ENCODE results near the gene AANAT. TPM values are rescaled to one million over a fixed set of nuclear protein-coding genes. Genes with fewer than 3 reads are reported as not detected.

AANAT gene
- total RNA-seq, 1 donor from 2014 or later, result 0.55 TPM

- ATAC-seq (ENCODE audit: low read depth) (no peak), DNase-seq (no peak)
- CTCF ChIA-PET, result no interaction called here
- H3K36me3 Mint-ChIP-seq (ENCODE audit: low read depth), result peaks cover 53% of the 10 kb centered on the region
- intact Hi-C loops (cut with micrococcal nuclease), result no loop called here
- no peak overlapping the region for H3K4me3 Mint-ChIP-seq
- no peaks in the 10 kb centered on the region for H3K9me3 Mint-ChIP-seq
- POLR2A ChIA-PET, result interaction anchor here (1.1 to 1.4 kb wide), 3 partner anchors 10 to 57 kb away, joined by 4 to 5 read pairs (median 4); no protein-coding TSS in a partner anchor
- TF ChIP-seq CTCF (IDR thresholded peaks at IDR 0.05), result no peak
- no peak overlapping the region for H3K27ac Mint-ChIP-seq
- H3K27me3 Mint-ChIP-seq, result no peaks in the 10 kb centered on the region
- H3K4me1 Mint-ChIP-seq, result peaks cover 28% of the 10 kb centered on the region
These were observed 2.8 kb downstream of the AANAT start for GRCh38 chr17:76469991-76470739.

- POLR2A ChIA-PET, result interaction anchor here (1.1 to 24.4 kb wide), 2 partner anchors 9 to 27 kb away, joined by 3 to 769 read pairs; partner anchors contain the start of gene RHBDF2
These were observed 4.3 kb downstream of the AANAT start for GRCh38 chr17:76471498-76472257.

GRCh38 chr17:76472258-76472645 lies 4.8 kb downstream of the AANAT start:
- ChIA-PET CTCF (no interaction called here), POLR2A (interaction anchor here (1.1 to 24.4 kb wide), 2 partner anchors 8 to 26 kb away, joined by 3 to 769 read pairs; partner anchors contain the start of gene RHBDF2)
- Mint-ChIP-seq H3K27me3 (no peaks in the 10 kb centered on the region), H3K4me1 (peaks cover 20% of the 10 kb centered on the region), H3K27ac (no peak overlapping the region), H3K36me3 (ENCODE audit: low read depth) (peaks cover 68% of the 10 kb centered on the region), H3K9me3 (no peaks in the 10 kb centered on the region), H3K4me3 (no peak overlapping the region)
- no peak for TF ChIP-seq CTCF (IDR thresholded peaks at IDR 0.05)
- ATAC-seq (ENCODE audit: low read depth) (no peak), DNase-seq (no peak)
- intact Hi-C loops (cut with micrococcal nuclease), result no loop called here

More at GRCh38 chr17:76471498-76472257, 4.3 kb downstream of the AANAT start:
- H3K36me3 Mint-ChIP-seq (ENCODE audit: low read depth), result peaks cover 62% of the 10 kb centered on the region
- no peaks in the 10 kb centered on the region for H3K27me3 Mint-ChIP-seq
- no peak for TF ChIP-seq CTCF (IDR thresholded peaks at IDR 0.05)
- no peaks in the 10 kb centered on the region for H3K9me3 Mint-ChIP-seq
- CTCF ChIA-PET, result no interaction called here
- H3K4me3 Mint-ChIP-seq, result no peak overlapping the region
- no peak for ATAC-seq (ENCODE audit: low read depth)
- intact Hi-C loops (cut with micrococcal nuclease), result no loop called here
- no peak for DNase-seq
- H3K27ac Mint-ChIP-seq, result no peak overlapping the region
- H3K4me1 Mint-ChIP-seq, result peaks cover 19% of the 10 kb centered on the region

GRCh38 chr17:76472726-76473125 lies 5.3 kb downstream of the AANAT start:
- Mint-ChIP-seq H3K4me3 (no peak overlapping the region), H3K27me3 (no peaks in the 10 kb centered on the region), H3K36me3 (ENCODE audit: low read depth) (peaks cover 73% of the 10 kb centered on the region), H3K4me1 (peaks cover 17% of the 10 kb centered on the region), H3K9me3 (no peaks in the 10 kb centered on the region), H3K27ac (peak overlapping the region; percentile 31)
- no peak for TF ChIP-seq CTCF (IDR thresholded peaks at IDR 0.05)
- intact Hi-C loops (cut with micrococcal nuclease), result no loop called here
- no peak for ATAC-seq (ENCODE audit: low read depth)
- CTCF ChIA-PET, result interaction anchor here (1.3 kb wide), 1 partner anchor 34 kb away, joined by 5 read pairs; no protein-coding TSS in a partner anchor
- no peak for DNase-seq
- POLR2A ChIA-PET, result interaction anchor here (24.4 kb wide), 1 partner anchor 26 kb away, joined by 769 read pairs; the partner anchor contains the start of gene RHBDF2

- POLR2A ChIA-PET, result interaction anchor here (1.4 to 24.4 kb wide), 2 partner anchors 22 to 25 kb away, joined by 3 to 769 read pairs; partner anchors contain the start of gene RHBDF2
- TF ChIP-seq CTCF (IDR thresholded peaks at IDR 0.05), result no peak
These were observed 6.2 kb downstream of the AANAT start for GRCh38 chr17:76473541-76473985.

More at GRCh38 chr17:76473541-76473985, 6.2 kb downstream of the AANAT start:
- DNase-seq (no peak), ATAC-seq (ENCODE audit: low read depth) (peak; percentile 35)
- H3K4me1 Mint-ChIP-seq, result peaks cover 17% of the 10 kb centered on the region
- intact Hi-C loops (cut with micrococcal nuclease), result no loop called here
- no peaks in the 10 kb centered on the region for H3K9me3 Mint-ChIP-seq
- H3K4me3 Mint-ChIP-seq, result no peak overlapping the region
- CTCF ChIA-PET, result interaction anchor here (1.3 kb wide), 1 partner anchor 33 kb away, joined by 5 read pairs; no protein-coding TSS in a partner anchor
- peak overlapping the region; percentile 31 for H3K27ac Mint-ChIP-seq
- no peaks in the 10 kb centered on the region for H3K27me3 Mint-ChIP-seq
- H3K36me3 Mint-ChIP-seq (ENCODE audit: low read depth), result peaks cover 81% of the 10 kb centered on the region
